ENCODE results near the gene NUCKS1. TPM values are rescaled to one million over a fixed set of nuclear protein-coding genes. Genes with fewer than 3 reads are reported as not detected.

The NUCKS1 gene
- polyA plus RNA-seq, 3 donors = 396 to 473 (median 397) TPM

GRCh38 chr1:205665201-205666045 lies 84.6 kb downstream of the NUCKS1 start:
- no peak for DNase-seq (ENCODE audit: extremely low read depth in 1 of 11, low read depth in 9 of 11, low spot score in 4 of 11)

- no peak for DNase-seq (ENCODE audit: extremely low read depth in 1 of 11, low read depth in 9 of 11, low spot score in 4 of 11)
Measured at GRCh38 chr1:205664399-205665017, 85.5 kb downstream of the NUCKS1 start.

- no peak for DNase-seq (ENCODE audit: extremely low read depth in 1 of 11, low read depth in 9 of 11, low spot score in 4 of 11)
Measured at GRCh38 chr1:205663286-205663936, 86.6 kb downstream of the NUCKS1 start.

Other genes with a start within 250 kb of the NUCKS1 start
- gene CDK18, start 245.5 kb downstream of the NUCKS1 start, polyA plus RNA-seq (ENCODE audit: insufficient read length in 3 of 3) = 10 to 100 TPM; 20.4 to 53.2 (median 25.1) TPM
- gene ELK4, start 118.2 kb downstream of the NUCKS1 start, polyA plus RNA-seq (ENCODE audit: insufficient read length in 3 of 3) = 10 to 100 TPM; 16.0 to 25.7 (median 17.8) TPM
- gene SLC45A3, start 69.7 kb downstream of the NUCKS1 start, polyA plus RNA-seq (ENCODE audit: insufficient read length in 3 of 3) = 10 to 100 TPM in 1 of 3 donors, 1 to 10 TPM in 2; 8.6 to 12.5 (median 8.9) TPM
- gene RAB29, start 25.3 kb upstream of the NUCKS1 start, polyA plus RNA-seq (ENCODE audit: insufficient read length in 3 of 3) = 10 to 100 TPM; 35.8 to 40.8 (median 37.0) TPM
- gene SLC41A1, start 63.0 kb upstream of the NUCKS1 start, polyA plus RNA-seq (ENCODE audit: insufficient read length in 3 of 3) = 10 to 100 TPM; 31.2 to 32.5 (median 32.1) TPM
- gene PM20D1, start 100.0 kb upstream of the NUCKS1 start, polyA plus RNA-seq (ENCODE audit: insufficient read length in 3 of 3) = 1 to 10 TPM in 1 of 3 donors, under 1 TPM in 2; 0.13 to 1.6 (median 0.67) TPM
- gene SLC26A9, start 193.3 kb upstream of the NUCKS1 start, polyA plus RNA-seq (ENCODE audit: insufficient read length in 3 of 3) = under 1 TPM; 0.23 to 0.48 (median 0.42) TPM

Measured in renal cortex interstitium (tissue), 11 donors.